Stimulated activated CD4-positive, alpha-beta T cell treated with anti-CD3 and anti-CD28 coated beads, TNF-alpha, amount 100 ng/mL, for 24 hours (primary cell): ENCODE measurements around the gene FOXD2.

Source experiments
- DNase-seq, 3 experiments: peaks; one replicate each; pipeline ENCODE4 v3.0.0-alpha.2; 2020; ENCODE audit warnings: low read depth in 3 of 3

Gene FOXD2

GRCh38 chr1:47465605-47466004 lies 27.8 kb downstream of the FOXD2 start:
- no peak for DNase-seq

GRCh38 chr1:47468709-47469389 lies 31.0 kb downstream of the FOXD2 start:
- DNase-seq = no peak

GRCh38 chr1:47469390-47469759 lies 31.5 kb downstream of the FOXD2 start:
- DNase-seq = no peak

- no peak for DNase-seq
Measured at GRCh38 chr1:47469910-47470309, 32.1 kb downstream of the FOXD2 start.

GRCh38 chr1:47471163-47471562 lies 33.3 kb downstream of the FOXD2 start:
- no peak for DNase-seq

GRCh38 chr1:47474278-47475193 lies 36.7 kb downstream of the FOXD2 start:
- no peak for DNase-seq

GRCh38 chr1:47477595-47478080 lies 39.8 kb downstream of the FOXD2 start:
- DNase-seq = no peak

GRCh38 chr1:47478090-47478489 lies 40.2 kb downstream of the FOXD2 start:
- no peak for DNase-seq

- no peak for DNase-seq
Measured at GRCh38 chr1:47479664-47480063, 41.8 kb downstream of the FOXD2 start.

- DNase-seq = no peak
Measured at GRCh38 chr1:47481936-47482335, 44.1 kb downstream of the FOXD2 start.

GRCh38 chr1:47482786-47483185 lies 44.9 kb downstream of the FOXD2 start:
- no peak for DNase-seq

GRCh38 chr1:47483651-47484050 lies 45.8 kb downstream of the FOXD2 start:
- DNase-seq = no peak

- DNase-seq = no peak
Measured at GRCh38 chr1:47485817-47486216, 48.0 kb downstream of the FOXD2 start.

GRCh38 chr1:47487332-47487731 lies 49.5 kb downstream of the FOXD2 start:
- no peak for DNase-seq

- DNase-seq = no peak
Measured at GRCh38 chr1:47487850-47488450, 50.1 kb downstream of the FOXD2 start.
